ENCODE data around the gene CRABP1. TPM values are rescaled to one million over a fixed set of nuclear protein-coding genes. Genes with fewer than 3 reads are reported as not detected.

CRABP1 gene
- total RNA-seq, 1 donor from 2014 or later: not detected

- no peaks in the 10 kb centered on the region for H3K36me3 ChIP-seq
- H3K27me3 ChIP-seq: no peaks in the 10 kb centered on the region
- no peaks in the 10 kb centered on the region for H3K4me1 ChIP-seq
- no peak for TF ChIP-seq CTCF (IDR thresholded peaks at IDR 0.05)
- H3K4me3 ChIP-seq: no peak overlapping the region
- H3K9me3 ChIP-seq: no peaks in the 10 kb centered on the region
- DNase-seq (ENCODE audit: low spot score in 2 of 2): no peak
- H3K27ac ChIP-seq: no peak overlapping the region
- intact Hi-C loops (cut with DNase I): no loop called here
Observed at GRCh38 chr15:78390826-78391225, 50.7 kb downstream of the CRABP1 start.

GRCh38 chr15:78391781-78392180, 51.6 kb downstream of the CRABP1 start:
- no peaks in the 10 kb centered on the region for H3K36me3 ChIP-seq
- no peaks in the 10 kb centered on the region for H3K27me3 ChIP-seq
- no peaks in the 10 kb centered on the region for H3K4me1 ChIP-seq
- H3K27ac ChIP-seq: no peak overlapping the region
- H3K4me3 ChIP-seq: no peak overlapping the region
- no peak for TF ChIP-seq CTCF (IDR thresholded peaks at IDR 0.05)
- intact Hi-C loops (cut with DNase I): no loop called here
- no peaks in the 10 kb centered on the region for H3K9me3 ChIP-seq
- no peak for DNase-seq (ENCODE audit: low spot score in 2 of 2)

GRCh38 chr15:78392430-78392829, 52.3 kb downstream of the CRABP1 start:
- intact Hi-C loops (cut with DNase I): no loop called here
- H3K9me3 ChIP-seq: no peaks in the 10 kb centered on the region
- H3K27ac ChIP-seq: no peak overlapping the region
- H3K27me3 ChIP-seq: no peaks in the 10 kb centered on the region
- H3K36me3 ChIP-seq: no peaks in the 10 kb centered on the region
- no peak for DNase-seq (ENCODE audit: low spot score in 2 of 2)
- no peaks in the 10 kb centered on the region for H3K4me1 ChIP-seq
- no peak for TF ChIP-seq CTCF (IDR thresholded peaks at IDR 0.05)
- no peak overlapping the region for H3K4me3 ChIP-seq

GRCh38 chr15:78393137-78393536, 53.0 kb downstream of the CRABP1 start:
- DNase-seq (ENCODE audit: low spot score in 2 of 2): no peak
- TF ChIP-seq CTCF (IDR thresholded peaks at IDR 0.05): no peak
- no peak overlapping the region for H3K4me3 ChIP-seq

GRCh38 chr15:78394026-78394425, 53.9 kb downstream of the CRABP1 start:
- no peak for TF ChIP-seq CTCF (IDR thresholded peaks at IDR 0.05)
- Histone ChIP-seq H3K4me3 (no peak overlapping the region), H3K4me1 (no peaks in the 10 kb centered on the region), H3K27me3 (no peaks in the 10 kb centered on the region), H3K27ac (no peak overlapping the region), H3K9me3 (no peaks in the 10 kb centered on the region), H3K36me3 (no peaks in the 10 kb centered on the region)
- intact Hi-C loops (cut with DNase I): no loop called here
- no peak for DNase-seq (ENCODE audit: low spot score in 2 of 2)

More at GRCh38 chr15:78393137-78393536, 53.0 kb downstream of the CRABP1 start:
- H3K4me1 ChIP-seq: no peaks in the 10 kb centered on the region
- no peaks in the 10 kb centered on the region for H3K36me3 ChIP-seq
- H3K9me3 ChIP-seq: no peaks in the 10 kb centered on the region
- H3K27me3 ChIP-seq: no peaks in the 10 kb centered on the region
- intact Hi-C loops (cut with DNase I): no loop called here
- H3K27ac ChIP-seq: no peak overlapping the region

GRCh38 chr15:78394981-78395616, 54.9 kb downstream of the CRABP1 start:
- H3K36me3 ChIP-seq: no peaks in the 10 kb centered on the region
- H3K9me3 ChIP-seq: no peaks in the 10 kb centered on the region
- no peak for TF ChIP-seq CTCF (IDR thresholded peaks at IDR 0.05)
- intact Hi-C loops (cut with DNase I): no loop called here
- no peak overlapping the region for H3K27ac ChIP-seq
- no peak for DNase-seq (ENCODE audit: low spot score in 2 of 2)
- H3K27me3 ChIP-seq: no peaks in the 10 kb centered on the region
- H3K4me3 ChIP-seq: no peak overlapping the region
- H3K4me1 ChIP-seq: no peaks in the 10 kb centered on the region
